HG02852 (cell line): ENCODE results near the gene ARL14EPL.

Experiments used
- ATAC-seq: cut with Tn5 transposase; IDR thresholded peaks from one replicate; pipeline ENCODE4 v1.9.1; 2021; ENCODE audit warnings: mild to moderate bottlenecking, moderate library complexity; ENCODE audit not compliant: unreplicated experiment

Gene ARL14EPL

GRCh38 chr5:116032094-116032517, at the start of gene ARL14EPL:
Gene ARL14EPL (plus strand): TSS chr5:116032472. CDS start chr5:116051466, 18,994 bp downstream.
- peak; percentile 67 for ATAC-seq

GRCh38 chr5:115983519-115983918, 48.8 kb upstream of the ARL14EPL start:
- no peak for ATAC-seq

GRCh38 chr5:115985802-115986757, 46.2 kb upstream of the ARL14EPL start:
- ATAC-seq = no peak

GRCh38 chr5:115988002-115988401, 44.3 kb upstream of the ARL14EPL start:
- no peak for ATAC-seq

GRCh38 chr5:115992848-115993350, 39.4 kb upstream of the ARL14EPL start:
- ATAC-seq = no peak

GRCh38 chr5:115995351-115995750, 36.9 kb upstream of the ARL14EPL start:
- no peak for ATAC-seq

GRCh38 chr5:116002116-116002906, 30.0 kb upstream of the ARL14EPL start:
- no peak for ATAC-seq

GRCh38 chr5:116004248-116004647, 28.0 kb upstream of the ARL14EPL start:
- ATAC-seq = no peak

GRCh38 chr5:116009806-116010205, 22.5 kb upstream of the ARL14EPL start:
- ATAC-seq = no peak

- no peak for ATAC-seq
Measured at GRCh38 chr5:116011046-116011445, 21.2 kb upstream of the ARL14EPL start.

GRCh38 chr5:116013207-116013785, 19.0 kb upstream of the ARL14EPL start:
- ATAC-seq = no peak

- ATAC-seq = no peak
Measured at GRCh38 chr5:116013936-116014335, 18.3 kb upstream of the ARL14EPL start.

GRCh38 chr5:116023619-116024018, 8.7 kb upstream of the ARL14EPL start:
- no peak for ATAC-seq

GRCh38 chr5:116025866-116026265, 6.4 kb upstream of the ARL14EPL start:
- no peak for ATAC-seq

GRCh38 chr5:116032991-116033390, 719 bp downstream of the ARL14EPL start:
- peak; percentile 54 for ATAC-seq

- no peak for ATAC-seq
Measured at GRCh38 chr5:116035123-116035522, 2.9 kb downstream of the ARL14EPL start.

- ATAC-seq = no peak
Measured at GRCh38 chr5:116037236-116037822, 5.1 kb downstream of the ARL14EPL start.

- peak; percentile 90 for ATAC-seq
Measured at GRCh38 chr5:116038817-116039216, 6.5 kb downstream of the ARL14EPL start.

- no peak for ATAC-seq
Measured at GRCh38 chr5:116042375-116042774, 10.1 kb downstream of the ARL14EPL start.

- ATAC-seq = no peak
Measured at GRCh38 chr5:116044073-116044472, 11.8 kb downstream of the ARL14EPL start.

GRCh38 chr5:116045821-116046220, 13.5 kb downstream of the ARL14EPL start:
- ATAC-seq = no peak
